ENCODE measurements around the gene MMP15. TPM values are rescaled to one million over a fixed set of nuclear protein-coding genes. Genes with fewer than 3 reads are reported as not detected.

Gene MMP15
- total RNA-seq, 1 donor from 2014 or later: 15.4 TPM

DNA sequence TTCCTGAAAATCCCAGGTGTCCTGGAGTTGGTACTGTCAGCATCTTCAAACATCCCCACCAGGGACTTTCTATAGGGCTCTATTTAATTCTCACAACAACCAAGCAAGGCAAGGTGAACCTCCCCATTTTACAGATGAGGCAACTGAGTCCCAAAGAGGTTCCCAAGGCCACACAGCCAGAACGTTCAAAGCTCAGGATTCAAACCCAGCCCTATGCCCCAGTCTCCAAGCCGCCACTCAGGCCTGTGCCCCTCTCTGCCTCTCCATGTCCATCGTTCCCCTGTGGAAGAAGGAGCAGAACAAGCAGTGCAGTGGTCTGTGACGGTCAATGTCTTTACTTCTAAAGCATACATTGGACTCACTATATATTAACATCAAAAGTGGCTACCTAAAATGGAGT, 31.2 kb upstream of the MMP15 start:
- no peak overlapping the region for H3K27ac ChIP-seq (ENCODE audit: low read depth, low read length)

DNA sequence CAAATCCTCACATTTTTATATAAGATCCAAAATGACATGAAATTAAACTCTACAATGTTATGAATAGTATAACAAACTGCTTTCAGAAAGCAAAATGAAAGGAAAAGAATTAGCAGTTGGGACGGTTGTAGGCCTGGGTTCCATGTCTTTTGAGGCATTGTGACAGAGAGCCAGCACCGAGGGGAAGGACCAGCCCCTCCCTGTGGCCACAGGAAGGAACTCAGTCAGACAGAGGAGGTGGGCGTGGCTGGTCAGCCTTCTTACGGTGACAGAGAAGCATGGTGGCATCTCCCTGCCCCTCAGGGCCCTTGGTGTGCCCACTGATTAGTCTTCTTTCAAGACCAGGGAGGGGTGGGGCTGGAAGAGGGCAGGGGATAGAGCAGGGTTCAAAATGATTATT, 30.8 kb upstream of the MMP15 start:
- peaks cover 5% of the 10 kb centered on the region for H3K27me3 Mint-ChIP-seq (ENCODE audit: low read depth, unreplicated experiment)
- no peak overlapping the region for H3K9ac ChIP-seq (ENCODE audit: low read length)
- H3K27ac ChIP-seq (ENCODE audit: low read depth, low read length): no peak overlapping the region
- peaks cover 18% of the 10 kb centered on the region for H3K4me1 Mint-ChIP-seq (ENCODE audit: low read depth, unreplicated experiment)
- H3K9me3 Mint-ChIP-seq (ENCODE audit: unreplicated experiment): no peaks in the 10 kb centered on the region
- H3K36me3 ChIP-seq (ENCODE audit: insufficient read depth, low read length): peaks cover 2% of the 10 kb centered on the region
- no peaks in the 10 kb centered on the region for H3K9me3 ChIP-seq (ENCODE audit: insufficient read depth, low read depth, low read length)
- TF ChIP-seq, protein P1, sequence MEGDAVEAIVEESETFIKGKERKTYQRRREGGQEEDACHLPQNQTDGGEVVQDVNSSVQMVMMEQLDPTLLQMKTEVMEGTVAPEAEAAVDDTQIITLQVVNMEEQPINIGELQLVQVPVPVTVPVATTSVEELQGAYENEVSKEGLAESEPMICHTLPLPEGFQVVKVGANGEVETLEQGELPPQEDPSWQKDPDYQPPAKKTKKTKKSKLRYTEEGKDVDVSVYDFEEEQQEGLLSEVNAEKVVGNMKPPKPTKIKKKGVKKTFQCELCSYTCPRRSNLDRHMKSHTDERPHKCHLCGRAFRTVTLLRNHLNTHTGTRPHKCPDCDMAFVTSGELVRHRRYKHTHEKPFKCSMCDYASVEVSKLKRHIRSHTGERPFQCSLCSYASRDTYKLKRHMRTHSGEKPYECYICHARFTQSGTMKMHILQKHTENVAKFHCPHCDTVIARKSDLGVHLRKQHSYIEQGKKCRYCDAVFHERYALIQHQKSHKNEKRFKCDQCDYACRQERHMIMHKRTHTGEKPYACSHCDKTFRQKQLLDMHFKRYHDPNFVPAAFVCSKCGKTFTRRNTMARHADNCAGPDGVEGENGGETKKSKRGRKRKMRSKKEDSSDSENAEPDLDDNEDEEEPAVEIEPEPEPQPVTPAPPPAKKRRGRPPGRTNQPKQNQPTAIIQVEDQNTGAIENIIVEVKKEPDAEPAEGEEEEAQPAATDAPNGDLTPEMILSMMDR (IDR thresholded peaks at IDR 0.05; ENCODE audit: insufficient read depth, low read depth, low read length): peak; percentile 26
- no peak for TF ChIP-seq EZH2 (IDR thresholded peaks at IDR 0.05; ENCODE audit: insufficient read depth, low read length)
- no peaks in the 10 kb centered on the region for H3K27me3 ChIP-seq (ENCODE audit: insufficient read depth, low read length)
- DNase-seq (ENCODE audit: low read depth): no peak
- no peak overlapping the region for H2AFZ ChIP-seq (ENCODE audit: low read depth, low read length)
- H3K36me3 Mint-ChIP-seq (ENCODE audit: low read depth, unreplicated experiment): peaks cover 16% of the 10 kb centered on the region
- no peak overlapping the region for H3K4me3 ChIP-seq (ENCODE audit: insufficient read depth, low read depth, low read length)
- H3K4me1 ChIP-seq (ENCODE audit: insufficient read depth, low read length): peaks cover 15% of the 10 kb centered on the region
- FAIRE-seq: no peak
- peaks cover 30% of the 10 kb centered on the region for H4K20me1 ChIP-seq (ENCODE audit: insufficient read depth, low read length)
- H3K27ac Mint-ChIP-seq (ENCODE audit: unreplicated experiment): no peak overlapping the region
- no peak overlapping the region for H3K4me3 Mint-ChIP-seq (ENCODE audit: unreplicated experiment)
- no peak overlapping the region for H3K4me2 ChIP-seq (ENCODE audit: low read length)
- peaks cover 17% of the 10 kb centered on the region for H3K79me2 ChIP-seq (ENCODE audit: insufficient read depth, low read length)

More for the DNA sequence above, 31.2 kb upstream of the MMP15 start:
- H3K9me3 Mint-ChIP-seq (ENCODE audit: unreplicated experiment): no peaks in the 10 kb centered on the region
- FAIRE-seq: no peak
- no peak for TF ChIP-seq EZH2 (IDR thresholded peaks at IDR 0.05; ENCODE audit: insufficient read depth, low read length)
- TF ChIP-seq, protein P1 (IDR thresholded peaks at IDR 0.05; ENCODE audit: insufficient read depth, low read depth, low read length): no peak
- peaks cover 16% of the 10 kb centered on the region for H3K36me3 Mint-ChIP-seq (ENCODE audit: low read depth, unreplicated experiment)
- H3K27ac Mint-ChIP-seq (ENCODE audit: unreplicated experiment): no peak overlapping the region
- Histone ChIP-seq H4K20me1 (ENCODE audit: insufficient read depth, low read length) (peaks cover 25% of the 10 kb centered on the region), H3K27me3 (ENCODE audit: insufficient read depth, low read length) (no peaks in the 10 kb centered on the region), H2AFZ (ENCODE audit: low read depth, low read length) (no peak overlapping the region), H3K9me3 (ENCODE audit: insufficient read depth, low read depth, low read length) (no peaks in the 10 kb centered on the region), H3K9ac (ENCODE audit: low read length) (no peak overlapping the region), H3K4me2 (ENCODE audit: low read length) (no peak overlapping the region), H3K4me1 (ENCODE audit: insufficient read depth, low read length) (peaks cover 11% of the 10 kb centered on the region), H3K4me3 (ENCODE audit: insufficient read depth, low read depth, low read length) (no peak overlapping the region), H3K36me3 (ENCODE audit: insufficient read depth, low read length) (peaks cover 2% of the 10 kb centered on the region), H3K79me2 (ENCODE audit: insufficient read depth, low read length) (peaks cover 13% of the 10 kb centered on the region)
- no peak for DNase-seq (ENCODE audit: low read depth)
- H3K27me3 Mint-ChIP-seq (ENCODE audit: low read depth, unreplicated experiment): peaks cover 5% of the 10 kb centered on the region
- H3K4me3 Mint-ChIP-seq (ENCODE audit: unreplicated experiment): no peak overlapping the region
- H3K4me1 Mint-ChIP-seq (ENCODE audit: low read depth, unreplicated experiment): peaks cover 17% of the 10 kb centered on the region

DNA sequence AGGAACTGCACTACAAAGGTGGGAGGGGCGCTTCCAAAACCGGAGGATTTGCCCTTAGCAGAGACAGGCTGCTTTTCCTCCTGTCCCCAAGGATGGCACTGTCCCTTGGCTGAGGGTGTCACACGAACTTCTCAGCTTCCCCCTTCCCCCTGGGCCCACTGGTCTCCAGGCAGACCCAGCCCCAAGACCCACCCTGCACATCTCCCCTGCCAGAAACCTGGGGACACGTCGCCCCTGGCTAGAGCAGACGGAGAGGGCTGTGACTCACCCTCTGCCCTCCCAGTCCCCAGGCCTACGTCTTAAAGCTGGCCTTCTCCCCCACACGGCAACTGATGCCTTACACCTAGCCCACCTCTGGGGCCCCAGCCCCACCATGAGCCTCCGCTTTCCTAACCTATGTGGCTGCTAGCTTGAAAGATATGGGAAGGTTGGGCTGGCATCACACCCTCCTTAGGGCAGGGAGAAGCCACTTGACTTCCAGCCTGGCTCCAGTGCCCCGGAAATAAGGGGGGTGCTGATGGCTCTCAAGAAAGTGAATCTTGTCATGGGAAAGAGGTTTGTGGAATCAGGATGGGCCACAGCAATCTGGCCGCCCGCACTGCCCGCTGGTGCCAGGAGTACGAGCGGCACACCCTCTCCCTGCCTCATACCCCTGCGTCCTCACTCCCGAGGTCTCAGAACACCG, 29.7 kb upstream of the MMP15 start:
- DNase-seq (ENCODE audit: low read depth) (no peak), FAIRE-seq (no peak)
- no peaks in the 10 kb centered on the region for H3K9me3 ChIP-seq (ENCODE audit: insufficient read depth, low read depth, low read length)
- H3K36me3 ChIP-seq (ENCODE audit: insufficient read depth, low read length): peaks cover 2% of the 10 kb centered on the region
- Mint-ChIP-seq H3K36me3 (ENCODE audit: low read depth, unreplicated experiment) (peaks cover 16% of the 10 kb centered on the region), H3K9me3 (ENCODE audit: unreplicated experiment) (no peaks in the 10 kb centered on the region), H3K4me1 (ENCODE audit: low read depth, unreplicated experiment) (peaks cover 18% of the 10 kb centered on the region), H3K27ac (ENCODE audit: unreplicated experiment) (no peak overlapping the region), H3K27me3 (ENCODE audit: low read depth, unreplicated experiment) (no peaks in the 10 kb centered on the region), H3K4me3 (ENCODE audit: unreplicated experiment) (no peak overlapping the region)
- TF ChIP-seq EZH2 (IDR thresholded peaks at IDR 0.05; ENCODE audit: insufficient read depth, low read length): no peak
- TF ChIP-seq, protein P1 (IDR thresholded peaks at IDR 0.05; ENCODE audit: insufficient read depth, low read depth, low read length): no peak
- H4K20me1 ChIP-seq (ENCODE audit: insufficient read depth, low read length): peaks cover 31% of the 10 kb centered on the region
- H3K27ac ChIP-seq (ENCODE audit: low read depth, low read length): no peak overlapping the region
- no peak overlapping the region for H3K4me2 ChIP-seq (ENCODE audit: low read length)
- no peak overlapping the region for H3K9ac ChIP-seq (ENCODE audit: low read length)
- no peaks in the 10 kb centered on the region for H3K27me3 ChIP-seq (ENCODE audit: insufficient read depth, low read length)
- no peak overlapping the region for H3K4me3 ChIP-seq (ENCODE audit: insufficient read depth, low read depth, low read length)
- H3K79me2 ChIP-seq (ENCODE audit: insufficient read depth, low read length): peaks cover 18% of the 10 kb centered on the region
- H2AFZ ChIP-seq (ENCODE audit: low read depth, low read length): no peak overlapping the region
- peaks cover 20% of the 10 kb centered on the region for H3K4me1 ChIP-seq (ENCODE audit: insufficient read depth, low read length)

Data from astrocyte (in vitro differentiated cells and primary cell).